ENCODE data around the gene CAPZA2. TPM values are rescaled to one million over a fixed set of nuclear protein-coding genes. Genes with fewer than 3 reads are reported as not detected.
"Not testable (repeated sequence)": the region's sequence is repeated elsewhere in the genome, so short reads cannot be mapped to it uniquely, and the experiment has no call there.

The CAPZA2 gene
- total RNA-seq, 1 experiment from 2014 or later: 57.7 TPM

DNA sequence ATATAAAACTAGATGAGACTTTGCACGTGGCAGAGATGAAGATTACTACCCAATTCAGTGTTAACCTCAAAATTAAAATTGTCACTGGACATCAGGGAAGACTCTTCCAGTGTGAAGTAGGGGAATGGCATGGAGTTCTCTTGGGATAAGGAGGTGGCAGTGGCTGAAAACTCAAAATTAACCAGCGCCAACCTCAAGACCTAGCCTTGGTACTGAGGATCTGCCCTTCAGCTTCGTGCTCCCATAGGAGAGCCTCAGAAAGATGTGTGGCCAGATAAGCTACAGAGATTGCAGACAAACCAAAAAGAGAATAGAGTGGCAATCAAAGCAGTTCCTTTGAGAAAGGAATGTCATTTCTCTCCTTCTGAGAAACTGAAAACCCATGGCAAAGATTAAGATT is 47.3 kb upstream of the CAPZA2 start:
- ATAC-seq (no peak), DNase-seq (no peak)
- H3K36me3 ChIP-seq (ENCODE audit: low read depth, low read length): no peaks in the 10 kb centered on the region
- H4K20me1 ChIP-seq (ENCODE audit: low read length): no peaks in the 10 kb centered on the region
- intact Hi-C loops (cut with micrococcal nuclease): loop anchor here (10.0 kb wide), 1 partner anchor 310 kb away; no protein-coding TSS in a partner anchor
- BruUV-seq (replicated peaks): no TSS peak
- TF ChIP-seq EZH2 (IDR thresholded peaks at IDR 0.05; ENCODE audit: low read length, unreplicated experiment) (no peak), EZH2phosphoT487 (IDR thresholded peaks at IDR 0.05; ENCODE audit: borderline replicate concordance, low read length) (no peak)
- TF ChIP-seq, protein P1, sequence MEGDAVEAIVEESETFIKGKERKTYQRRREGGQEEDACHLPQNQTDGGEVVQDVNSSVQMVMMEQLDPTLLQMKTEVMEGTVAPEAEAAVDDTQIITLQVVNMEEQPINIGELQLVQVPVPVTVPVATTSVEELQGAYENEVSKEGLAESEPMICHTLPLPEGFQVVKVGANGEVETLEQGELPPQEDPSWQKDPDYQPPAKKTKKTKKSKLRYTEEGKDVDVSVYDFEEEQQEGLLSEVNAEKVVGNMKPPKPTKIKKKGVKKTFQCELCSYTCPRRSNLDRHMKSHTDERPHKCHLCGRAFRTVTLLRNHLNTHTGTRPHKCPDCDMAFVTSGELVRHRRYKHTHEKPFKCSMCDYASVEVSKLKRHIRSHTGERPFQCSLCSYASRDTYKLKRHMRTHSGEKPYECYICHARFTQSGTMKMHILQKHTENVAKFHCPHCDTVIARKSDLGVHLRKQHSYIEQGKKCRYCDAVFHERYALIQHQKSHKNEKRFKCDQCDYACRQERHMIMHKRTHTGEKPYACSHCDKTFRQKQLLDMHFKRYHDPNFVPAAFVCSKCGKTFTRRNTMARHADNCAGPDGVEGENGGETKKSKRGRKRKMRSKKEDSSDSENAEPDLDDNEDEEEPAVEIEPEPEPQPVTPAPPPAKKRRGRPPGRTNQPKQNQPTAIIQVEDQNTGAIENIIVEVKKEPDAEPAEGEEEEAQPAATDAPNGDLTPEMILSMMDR (conservative IDR thresholded peaks at IDR 0.05; ENCODE audit: low read depth, low read length): no peak
- H2AFZ ChIP-seq (ENCODE audit: low read length): no peak overlapping the region
- H3K9me2 ChIP-seq (replicated peaks; ENCODE audit: low read length): no peaks in the 10 kb centered on the region
- H3K9me3 ChIP-seq (ENCODE audit: low read length): no peaks in the 10 kb centered on the region
- H3K4me1 ChIP-seq (ENCODE audit: insufficient read depth, low read length): peaks cover 19% of the 10 kb centered on the region
- no peaks in the 10 kb centered on the region for H3F3A ChIP-seq (ENCODE audit: low read length, unreplicated experiment)
- POLR2A ChIA-PET (ENCODE audit: unreplicated experiment): no interaction called here
- no peak overlapping the region for H3K4me2 ChIP-seq (ENCODE audit: low read length)
- no peaks in the 10 kb centered on the region for H3K79me2 ChIP-seq (ENCODE audit: low read length)
- no peak overlapping the region for H3K27ac ChIP-seq (ENCODE audit: low read length)
- H3K27me3 ChIP-seq (ENCODE audit: low read length): no peaks in the 10 kb centered on the region
- H3K9ac ChIP-seq (ENCODE audit: low read length): no peak overlapping the region
- no peak overlapping the region for H3K4me3 ChIP-seq (ENCODE audit: low read length)
- CTCF ChIA-PET: no interaction called here

DNA sequence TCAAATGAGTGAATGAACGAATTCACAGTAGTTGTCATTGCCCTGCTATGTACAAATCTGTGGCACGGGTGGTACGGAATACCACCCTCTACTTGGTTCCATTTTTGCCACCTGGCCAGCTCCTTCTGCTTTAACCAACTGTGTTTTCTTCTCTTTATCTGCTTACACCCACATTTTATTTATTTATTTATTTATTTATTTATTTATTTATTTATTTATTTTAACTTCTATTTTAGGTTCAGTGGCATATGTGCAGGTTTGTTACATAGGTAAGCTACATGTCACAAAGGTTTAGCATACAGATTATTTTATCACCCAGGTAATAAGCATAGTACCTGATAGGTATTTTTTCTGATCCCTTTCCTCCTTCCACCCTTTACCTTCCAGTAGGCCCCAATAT is 42.2 kb upstream of the CAPZA2 start:
- CTCF ChIA-PET: no interaction called here

DNA sequence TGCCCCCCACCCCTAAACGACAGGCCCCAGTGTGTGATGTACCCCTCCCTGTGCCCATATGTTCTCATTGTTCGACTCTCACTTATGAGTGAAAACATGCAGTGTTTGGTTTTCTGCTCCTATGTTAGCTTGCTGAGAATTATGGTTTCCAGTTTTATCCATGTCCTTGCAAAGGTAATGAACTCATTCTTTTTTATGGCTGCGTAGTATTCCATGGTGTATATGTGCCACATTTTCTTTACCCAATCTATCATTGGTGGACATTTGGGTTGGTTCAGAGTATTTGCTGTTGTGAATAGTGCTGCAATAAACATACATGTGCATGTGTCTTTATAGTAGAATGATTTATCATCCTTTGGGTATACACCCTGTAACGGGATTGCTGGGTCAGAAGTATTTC is 40.7 kb upstream of the CAPZA2 start:
- H3K4me2 ChIP-seq (ENCODE audit: low read length); H3K9ac ChIP-seq (ENCODE audit: low read length); H3K9me3 ChIP-seq (ENCODE audit: low read length); BruUV-seq (replicated peaks); H3K36me3 ChIP-seq (ENCODE audit: low read depth, low read length); DNase-seq; H3K79me2 ChIP-seq (ENCODE audit: low read length); H3K27ac ChIP-seq (ENCODE audit: low read length); H3K4me1 ChIP-seq (ENCODE audit: insufficient read depth, low read length); H3K9me2 ChIP-seq (replicated peaks; ENCODE audit: low read length); H4K20me1 ChIP-seq (ENCODE audit: low read length); POLR2A ChIA-PET (ENCODE audit: unreplicated experiment); H2AFZ ChIP-seq (ENCODE audit: low read length); intact Hi-C loops (cut with micrococcal nuclease); CTCF ChIA-PET; H3F3A ChIP-seq (ENCODE audit: low read length, unreplicated experiment); H3K4me3 ChIP-seq (ENCODE audit: low read length); H3K27me3 ChIP-seq (ENCODE audit: low read length); ATAC-seq: not testable (repeated sequence)

More for the DNA sequence above, 42.2 kb upstream of the CAPZA2 start:
- TF ChIP-seq, protein P1 (conservative IDR thresholded peaks at IDR 0.05; ENCODE audit: low read depth, low read length): no peak
- TF ChIP-seq EZH2 (IDR thresholded peaks at IDR 0.05; ENCODE audit: low read length, unreplicated experiment) (no peak), EZH2phosphoT487 (IDR thresholded peaks at IDR 0.05; ENCODE audit: borderline replicate concordance, low read length) (no peak)
- no peak overlapping the region for H2AFZ ChIP-seq (ENCODE audit: low read length)
- no peaks in the 10 kb centered on the region for H4K20me1 ChIP-seq (ENCODE audit: low read length)
- intact Hi-C loops (cut with micrococcal nuclease): no loop called here
- no peaks in the 10 kb centered on the region for H3K36me3 ChIP-seq (ENCODE audit: low read depth, low read length)
- no peak for ATAC-seq
- no peaks in the 10 kb centered on the region for H3F3A ChIP-seq (ENCODE audit: low read length, unreplicated experiment)
- no peaks in the 10 kb centered on the region for H3K4me1 ChIP-seq (ENCODE audit: insufficient read depth, low read length)
- H3K4me3 ChIP-seq (ENCODE audit: low read length): no peak overlapping the region
- no peak overlapping the region for H3K27ac ChIP-seq (ENCODE audit: low read length)
- no peak overlapping the region for H3K4me2 ChIP-seq (ENCODE audit: low read length)
- DNase-seq: no peak
- H3K9ac ChIP-seq (ENCODE audit: low read length): no peak overlapping the region
- H3K9me3 ChIP-seq (ENCODE audit: low read length): no peaks in the 10 kb centered on the region
- H3K79me2 ChIP-seq (ENCODE audit: low read length): no peaks in the 10 kb centered on the region
- POLR2A ChIA-PET (ENCODE audit: unreplicated experiment): no interaction called here
- H3K9me2 ChIP-seq (replicated peaks; ENCODE audit: low read length): no peaks in the 10 kb centered on the region
- BruUV-seq (replicated peaks): no TSS peak
- H3K27me3 ChIP-seq (ENCODE audit: low read length): no peaks in the 10 kb centered on the region
